Measurements from ENCODE around the gene ANTKMT.

ANTKMT gene

DNA sequence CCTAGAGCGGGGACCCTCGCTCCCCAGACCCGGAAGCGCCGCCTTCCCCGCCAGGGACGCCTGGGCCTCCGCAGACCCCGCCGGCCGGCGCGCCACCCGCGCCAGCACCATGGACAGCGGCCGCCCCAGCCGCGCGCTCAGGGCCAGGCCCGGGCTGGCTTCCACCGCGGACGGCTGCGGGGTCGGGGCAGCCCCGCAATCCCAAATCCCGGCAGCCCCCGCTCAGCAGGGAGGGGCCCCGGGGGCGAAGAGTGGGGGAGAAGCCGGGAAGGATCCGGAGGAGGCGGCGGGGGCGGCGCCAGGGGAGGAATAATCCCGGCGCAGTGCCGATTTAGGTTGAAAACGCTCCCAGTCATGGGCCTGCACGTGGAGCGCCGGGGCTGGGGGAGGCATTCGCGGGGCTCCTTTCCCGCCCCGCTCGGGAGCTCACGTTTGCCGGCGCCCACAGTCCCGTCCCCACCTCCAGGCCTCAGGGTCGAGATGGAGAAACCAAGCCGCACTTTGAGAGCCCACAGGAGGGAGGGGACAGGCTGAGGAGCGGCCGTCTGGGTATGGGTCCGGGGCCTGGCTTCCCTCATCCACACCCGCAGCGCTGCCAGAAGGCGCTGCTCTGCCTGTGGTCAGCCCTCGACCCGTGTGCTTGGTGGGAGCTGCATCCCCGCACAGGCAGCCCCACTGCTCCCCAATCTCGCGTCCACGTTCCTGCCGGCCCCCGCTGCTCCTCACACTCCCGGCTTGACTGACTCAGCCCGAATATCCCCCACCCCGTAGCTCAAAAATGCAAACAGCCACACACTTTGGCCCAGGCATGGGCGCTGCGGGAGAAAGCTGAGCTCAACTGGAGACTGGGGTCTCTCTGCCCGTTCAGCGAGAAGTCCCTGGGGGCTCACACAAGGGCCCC is 20.0 kb upstream of the ANTKMT start:
- DNase-seq (ENCODE audit: low spot score): no peak

DNA sequence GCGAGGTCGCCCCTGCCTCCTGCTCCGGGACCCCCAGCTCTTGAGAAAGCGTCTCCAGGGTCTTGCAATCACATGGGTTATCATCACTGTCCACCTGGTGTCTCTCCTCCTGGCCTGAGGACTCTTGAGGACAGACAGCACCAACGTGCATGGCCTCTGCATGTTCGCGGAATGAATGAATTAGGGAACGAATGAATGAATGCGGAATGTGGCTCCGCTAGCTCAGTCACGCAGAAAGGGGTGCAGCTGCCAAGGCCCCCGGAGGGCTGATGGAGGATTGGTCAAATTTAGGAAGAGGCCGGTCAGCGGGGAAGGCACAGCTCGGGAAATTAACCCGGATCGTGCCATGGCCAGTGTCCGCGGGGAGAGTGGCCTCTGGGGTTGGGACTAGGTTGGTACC is 18.6 kb upstream of the ANTKMT start:
- DNase-seq (ENCODE audit: low spot score): no peak

DNA sequence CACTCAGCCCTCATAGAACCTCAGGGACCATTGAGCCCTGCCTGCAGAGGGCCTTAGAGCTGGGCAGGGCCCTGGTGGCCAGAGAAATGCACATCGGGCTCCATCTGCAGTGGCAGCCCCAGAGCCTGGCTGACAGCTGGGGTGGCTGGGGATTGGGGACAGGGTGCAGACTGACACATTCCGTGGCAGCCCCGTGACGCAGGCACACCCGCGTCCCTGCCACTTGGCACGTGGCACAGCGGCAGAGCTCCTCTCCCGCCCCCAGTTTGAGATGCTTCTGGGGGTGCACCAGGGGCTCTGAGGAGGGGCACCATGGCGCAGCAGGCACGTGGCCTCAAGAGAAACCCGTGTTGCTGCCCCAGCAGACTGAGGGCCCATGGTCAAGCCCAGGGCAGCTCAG is 17.5 kb upstream of the ANTKMT start:
- DNase-seq (ENCODE audit: low spot score): no peak

DNA sequence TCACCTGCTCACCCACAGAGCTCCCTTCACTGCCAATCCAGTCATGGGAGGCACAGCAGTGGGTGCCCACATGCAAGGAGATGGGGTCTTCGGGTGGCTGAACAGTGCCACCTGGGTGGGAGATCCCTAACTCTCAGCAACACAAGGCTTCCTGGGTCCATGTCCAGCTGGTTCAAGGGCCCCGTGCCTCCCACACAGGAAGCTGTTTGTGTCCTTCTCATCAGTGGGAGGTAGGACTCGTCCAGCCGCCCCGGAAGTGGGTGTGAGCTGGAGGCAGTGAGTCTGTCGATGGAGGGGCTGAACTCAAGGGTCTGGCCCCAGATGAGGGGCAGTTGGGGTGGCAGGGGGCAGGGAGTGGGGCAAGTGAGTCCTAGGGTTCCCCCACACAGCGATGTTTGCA is 16.9 kb upstream of the ANTKMT start:
- DNase-seq (ENCODE audit: low spot score): no peak

DNA sequence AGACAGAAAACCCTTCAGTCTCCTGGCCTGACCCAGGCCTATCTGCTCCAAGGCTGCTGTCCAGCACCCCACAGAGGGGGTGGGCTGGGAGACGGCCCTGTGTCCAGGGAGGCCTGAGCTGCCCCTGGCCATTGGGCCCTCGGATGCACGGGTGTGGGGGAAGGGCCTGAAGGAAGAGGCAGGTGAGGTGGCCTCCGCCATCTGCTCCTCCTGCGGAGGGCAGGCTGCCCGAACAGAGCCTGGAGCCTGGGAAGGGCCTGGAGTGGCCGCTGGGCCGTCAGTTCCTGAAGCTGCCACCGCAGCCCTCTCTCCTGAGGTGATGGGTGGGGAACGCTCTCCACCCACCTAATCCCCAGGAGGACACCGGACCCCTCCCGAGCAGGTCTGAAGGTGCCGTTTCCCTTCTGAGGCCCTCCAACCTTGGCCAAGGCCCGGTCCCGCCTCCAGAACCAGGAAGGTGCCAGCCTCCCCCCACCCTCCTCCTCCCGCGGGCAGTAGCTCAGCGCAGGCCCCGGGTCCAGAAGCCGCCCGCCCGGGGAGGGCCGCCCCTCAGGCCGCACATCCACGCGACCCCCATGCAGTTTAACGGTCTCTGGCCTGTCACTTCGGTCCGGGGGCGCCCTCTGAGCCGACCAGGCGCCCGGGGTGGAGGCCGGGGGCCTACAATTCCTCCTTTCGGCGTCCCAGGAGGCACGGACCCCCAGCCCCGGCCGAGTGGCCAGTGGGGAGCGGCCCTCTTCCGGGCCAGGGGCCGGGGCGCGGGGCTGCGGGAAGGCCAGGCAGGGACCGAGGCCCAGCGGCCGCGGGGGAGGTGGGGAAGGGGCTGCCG is 16.2 kb upstream of the ANTKMT start:
- DNase-seq (ENCODE audit: low spot score): no peak

DNA sequence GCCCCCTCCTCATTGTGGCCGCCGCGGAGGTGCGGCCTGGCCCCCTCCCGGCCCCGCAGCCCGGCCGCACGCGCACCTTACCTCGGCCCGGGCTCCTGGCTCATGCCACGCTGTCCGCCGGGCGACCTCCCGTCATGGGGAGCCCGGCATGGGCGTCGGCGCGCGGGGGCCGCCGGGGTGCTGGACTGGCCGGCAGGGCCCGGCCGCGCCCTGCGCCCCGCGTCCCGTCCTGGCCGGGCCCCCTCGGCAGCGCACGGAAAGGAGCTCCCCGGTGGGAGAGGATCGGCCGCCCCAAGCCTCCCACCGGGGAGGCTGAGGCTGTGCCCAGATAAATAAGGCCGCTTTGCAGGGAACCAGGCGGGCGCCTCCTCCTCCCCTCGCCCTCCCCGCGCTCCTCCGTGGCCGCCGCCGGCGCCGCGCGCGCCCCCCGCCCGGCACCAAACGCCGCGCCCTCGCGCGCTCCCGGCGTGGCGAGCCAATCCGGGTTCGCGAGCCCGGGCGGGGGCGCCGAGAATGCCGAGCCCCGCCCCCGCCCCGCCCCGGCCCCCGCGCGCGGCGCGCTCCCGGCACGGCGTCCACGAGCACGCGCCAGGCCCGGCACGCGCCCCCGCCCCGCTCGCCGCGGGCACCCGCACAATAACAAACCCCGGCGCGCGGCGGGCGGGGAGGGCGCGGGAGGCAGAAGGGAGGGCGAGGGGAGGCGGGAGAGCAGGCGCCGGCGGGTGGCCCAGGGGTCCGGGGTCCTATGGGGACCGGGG is 15.3 kb upstream of the ANTKMT start, which contains the start of gene FBXL16:
Gene FBXL16 (minus strand): TSS at position 371 of the 758 bp plus-strand sequence. CDS start 8,396 bp downstream, outside the sequence.
- DNase-seq (ENCODE audit: low spot score): no peak

DNA sequence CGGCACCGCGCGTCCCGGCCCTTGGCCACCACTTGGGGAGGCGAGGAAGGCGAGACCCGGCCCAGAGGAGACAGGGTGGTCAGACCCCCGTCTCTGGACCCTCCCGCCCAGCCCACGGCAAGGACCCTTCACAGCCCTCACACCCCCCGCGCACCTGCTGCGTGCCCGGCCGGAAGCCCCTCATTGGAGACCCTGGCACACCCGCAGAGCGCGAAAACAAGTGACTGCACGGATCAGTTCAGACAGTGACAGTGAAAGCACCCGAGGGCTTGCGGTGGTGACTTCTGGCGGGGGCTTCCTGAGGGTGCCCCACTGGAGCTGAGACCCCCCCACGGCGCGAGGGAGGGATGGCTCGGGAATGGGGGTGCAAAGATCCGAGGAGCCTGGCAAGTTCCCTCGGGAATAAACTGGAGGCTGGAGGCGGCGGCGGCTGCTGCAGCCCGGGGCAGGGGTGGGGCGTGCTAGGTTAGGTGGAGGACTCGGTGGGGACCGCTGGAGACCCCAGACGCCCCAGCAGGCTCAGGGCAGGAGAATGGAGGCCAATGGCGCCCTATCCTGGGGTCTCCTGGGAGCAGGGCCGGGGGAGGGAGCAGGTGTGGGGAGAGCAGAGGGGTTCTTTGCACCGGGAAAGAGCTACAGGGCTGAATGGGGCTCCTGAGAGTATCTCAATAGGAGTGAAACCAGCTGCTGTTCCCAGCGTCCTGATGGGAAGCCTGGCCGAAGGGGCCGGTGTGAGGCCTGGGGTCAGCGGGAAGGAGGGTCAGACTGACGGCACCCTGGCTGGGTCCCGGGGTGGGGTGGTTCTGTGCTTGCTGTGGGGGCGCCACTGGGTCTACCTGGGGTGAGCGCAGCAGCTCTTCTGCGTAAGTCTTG is 14.5 kb upstream of the ANTKMT start:
- no peak for DNase-seq (ENCODE audit: low spot score)

DNA sequence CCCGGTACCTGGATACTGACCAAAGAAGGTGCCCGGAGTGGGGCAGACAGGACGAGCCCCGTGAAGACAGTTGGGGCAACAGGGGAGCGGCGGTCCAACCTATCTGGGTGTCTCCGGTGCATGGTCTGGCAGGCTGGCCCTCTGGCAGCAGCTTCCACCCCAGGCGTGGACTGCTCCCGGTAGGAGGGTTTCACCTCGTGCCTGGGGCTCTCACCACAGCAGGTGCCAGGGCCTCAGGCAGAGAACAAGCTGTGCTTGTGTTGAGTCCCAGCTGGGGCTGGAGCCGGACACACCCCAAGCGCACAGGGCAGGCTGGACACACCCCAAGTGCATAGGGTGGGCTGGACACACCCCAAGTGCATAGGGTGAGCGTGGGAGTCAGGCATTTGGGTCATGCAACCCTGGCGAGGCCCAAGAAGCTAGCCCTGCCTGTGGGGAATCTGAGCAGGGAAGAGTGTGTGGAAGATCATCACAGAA is 13.8 kb upstream of the ANTKMT start:
- DNase-seq (ENCODE audit: low spot score): no peak

DNA sequence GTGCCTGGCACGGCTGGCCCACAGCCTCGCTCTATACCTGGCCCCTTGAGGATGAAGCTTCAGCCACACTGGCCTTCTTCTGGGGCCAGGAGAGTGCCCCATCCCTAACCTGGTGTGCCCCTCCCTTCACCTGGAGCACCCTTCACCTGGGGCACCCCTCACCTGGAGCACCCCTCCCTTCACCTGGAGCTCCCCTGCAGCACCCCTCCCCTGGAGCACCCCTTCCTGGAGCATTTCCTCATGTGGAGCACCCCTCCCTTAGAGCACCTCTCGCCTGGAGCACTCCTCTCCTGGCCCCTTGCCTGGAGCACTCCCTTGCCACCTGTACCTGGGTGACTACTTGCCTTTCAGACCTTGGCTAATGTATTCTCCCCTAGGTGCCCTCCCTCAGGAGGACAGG is 12.9 kb upstream of the ANTKMT start:
- DNase-seq (ENCODE audit: low spot score): no peak

DNA sequence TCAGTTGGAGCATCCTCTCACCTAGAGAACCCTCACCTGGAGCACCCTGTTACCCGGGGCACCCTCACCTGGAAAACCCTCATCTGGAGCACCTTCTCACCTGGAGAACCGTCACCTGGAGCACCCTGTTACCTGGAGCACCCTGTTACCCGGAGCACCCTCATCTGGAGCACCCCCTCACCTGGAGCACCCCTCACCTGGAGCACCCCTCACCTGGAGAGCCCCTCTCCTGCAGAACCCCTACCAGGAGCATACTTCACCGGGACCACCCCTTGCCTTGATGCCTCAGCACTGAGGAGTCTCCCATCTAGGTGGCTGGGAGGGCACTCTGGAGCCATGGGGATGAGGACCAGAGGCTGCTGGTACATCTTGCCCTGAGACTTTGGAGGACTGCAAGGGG is 12.0 kb upstream of the ANTKMT start:
- no peak for DNase-seq (ENCODE audit: low spot score)

DNA sequence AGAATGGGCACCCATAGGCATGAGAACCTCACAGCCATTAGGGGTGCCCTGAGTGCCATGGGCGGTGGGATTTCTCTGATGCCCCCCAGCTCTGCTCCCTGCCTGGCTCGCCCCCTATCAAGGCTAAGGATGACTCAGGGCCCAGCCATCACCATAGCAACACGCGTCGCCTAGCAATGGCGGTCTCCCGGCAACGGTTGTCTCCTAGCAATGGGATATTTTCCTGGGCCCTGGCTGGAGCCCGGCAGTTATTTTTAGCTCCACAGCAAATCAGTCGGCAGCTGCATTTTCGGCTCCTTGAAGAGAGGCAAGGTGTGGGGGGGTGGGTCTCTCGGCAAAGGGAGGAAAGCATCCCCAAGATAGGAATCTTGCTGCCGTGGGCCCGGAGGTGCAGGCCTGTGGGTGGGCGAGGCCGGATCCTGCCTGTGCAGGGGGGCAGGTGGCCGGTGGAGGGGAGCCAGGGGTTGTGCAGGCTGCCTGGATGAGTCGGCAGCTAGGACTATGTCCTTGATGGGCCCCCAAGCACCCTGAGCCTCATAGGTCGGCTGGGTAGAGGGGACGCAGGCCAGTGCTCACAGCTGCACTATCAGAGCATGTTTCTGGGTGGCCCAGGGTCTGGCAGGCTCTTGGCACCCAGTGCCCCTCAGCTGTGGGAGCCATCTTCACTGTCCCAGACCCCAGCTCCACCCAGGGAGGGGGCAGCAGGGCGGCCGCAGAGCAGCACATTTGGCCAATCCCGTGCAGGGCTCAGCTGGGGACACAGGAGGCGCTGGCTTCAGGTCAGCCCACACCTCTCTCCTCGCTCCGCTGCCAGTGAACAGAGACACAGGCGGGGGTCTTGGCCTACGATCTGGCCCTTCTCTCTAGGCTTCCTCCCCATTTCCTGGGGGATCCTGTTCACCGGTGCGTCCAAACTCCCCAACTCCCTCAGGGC is 11.1 kb upstream of the ANTKMT start:
- DNase-seq (ENCODE audit: low spot score): peak; percentile 99

DNA sequence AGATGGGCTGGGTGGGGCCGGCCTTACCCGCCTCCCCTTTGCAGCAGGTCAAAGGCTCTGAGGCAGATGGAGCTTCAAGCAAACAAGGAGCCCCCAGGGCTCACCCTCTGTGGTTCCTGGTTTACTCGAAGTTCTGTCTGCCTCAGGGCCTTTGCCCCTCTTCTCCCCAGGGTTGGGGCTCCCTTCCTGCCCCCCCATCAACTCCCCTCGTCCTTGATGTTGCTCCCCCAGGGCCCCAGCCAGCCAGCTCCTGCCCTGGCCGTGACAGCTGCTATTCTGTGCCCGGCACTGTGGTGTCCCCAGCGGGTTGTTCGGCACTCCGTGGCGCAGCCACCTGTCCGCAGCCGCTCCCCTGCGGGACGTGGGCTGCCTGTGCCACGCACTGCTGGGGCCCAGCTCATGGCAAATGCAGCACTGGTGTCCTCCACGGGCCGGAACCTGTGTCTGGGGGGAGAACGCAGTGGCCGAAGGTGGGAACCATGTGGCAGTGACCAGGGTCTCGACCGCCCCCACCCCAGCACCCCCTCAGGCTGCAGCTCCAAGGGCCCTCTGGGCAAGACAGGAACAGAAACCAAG is 10.4 kb upstream of the ANTKMT start:
- DNase-seq (ENCODE audit: low spot score): no peak

DNA sequence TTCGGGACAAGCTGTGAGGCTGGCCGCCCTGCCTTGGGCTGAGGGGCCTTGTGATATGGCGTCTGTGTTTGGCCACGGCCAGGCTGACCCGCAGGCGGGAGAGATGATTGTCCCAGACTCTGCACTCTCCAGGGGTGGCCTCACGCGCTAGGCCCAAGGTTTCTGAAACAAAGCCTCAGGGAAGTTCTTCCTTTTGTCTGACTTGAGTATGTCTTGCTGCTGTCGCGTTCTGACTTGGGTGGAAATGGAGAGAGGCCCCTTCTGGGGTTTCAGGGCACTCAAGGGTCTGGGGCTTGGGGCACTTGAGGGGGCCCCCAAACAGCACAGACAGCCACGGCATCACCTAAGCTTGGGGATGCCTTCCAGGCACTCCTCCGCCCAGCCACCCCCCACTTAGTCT is 9.9 kb upstream of the ANTKMT start:
- no peak for DNase-seq (ENCODE audit: low spot score)

DNA sequence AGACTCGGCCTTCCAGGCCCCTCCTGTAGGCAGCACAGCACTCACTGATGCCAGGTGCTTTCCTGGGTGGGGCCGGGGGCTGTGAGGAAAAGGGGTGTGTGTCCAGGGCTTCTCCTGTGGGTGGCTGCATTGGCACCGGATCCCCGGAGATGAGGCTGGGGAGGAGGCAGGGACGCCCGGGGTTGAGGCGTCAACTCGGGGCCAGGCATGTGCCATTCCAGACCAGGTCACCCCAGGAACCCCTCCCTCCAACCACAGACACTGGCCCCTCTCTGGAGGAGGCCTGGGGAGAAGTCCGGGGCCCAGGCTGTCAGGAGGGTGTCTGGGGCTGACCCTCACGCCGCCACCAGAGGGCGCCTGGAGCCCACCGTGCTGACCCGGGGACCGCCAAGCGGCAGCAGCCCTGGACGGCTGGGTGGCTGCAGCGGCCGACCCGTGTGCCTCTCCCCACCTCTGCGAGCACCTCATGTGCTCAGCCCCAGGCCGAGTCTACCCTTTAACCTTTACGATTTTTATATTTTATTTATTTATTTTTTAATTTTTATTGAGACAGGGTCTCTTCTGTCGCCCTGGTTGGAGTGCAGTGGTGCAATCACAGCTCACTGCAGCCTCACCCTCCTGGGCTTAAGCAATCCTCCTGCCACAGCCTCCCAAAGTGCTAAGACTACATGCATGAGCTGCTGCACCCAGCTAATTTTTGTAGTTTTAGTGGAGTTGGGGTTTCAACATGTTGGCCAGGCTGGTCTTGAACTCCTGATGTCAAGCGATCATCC is 9.2 kb upstream of the ANTKMT start:
- DNase-seq (ENCODE audit: low spot score): peak; percentile 91

DNA sequence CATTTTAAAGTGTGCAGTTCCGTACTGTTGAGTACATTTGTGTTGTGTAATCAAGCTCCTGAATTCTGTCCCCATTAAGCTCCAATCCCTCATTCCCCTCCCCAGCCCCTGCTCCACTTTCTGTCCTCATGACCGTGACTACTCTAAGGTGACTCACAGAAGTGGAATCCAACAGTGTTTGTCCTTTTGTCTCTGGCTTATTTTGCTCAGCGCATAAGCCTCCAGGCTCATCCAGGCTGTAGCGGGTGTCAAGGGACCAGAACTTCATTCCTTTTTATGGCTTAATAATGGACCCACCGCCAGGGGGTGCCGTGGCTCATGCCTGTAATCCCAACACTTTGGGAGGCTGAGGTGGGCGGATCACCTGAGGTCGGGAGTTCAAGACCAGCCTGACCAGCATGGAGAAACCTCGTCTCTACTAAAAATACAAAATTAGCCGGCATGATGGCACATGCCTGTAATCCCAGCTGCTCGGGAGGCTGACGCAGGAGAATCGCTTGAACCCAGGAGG is 8.2 kb upstream of the ANTKMT start:
- peak; percentile 96 for DNase-seq (ENCODE audit: low spot score)

DNA sequence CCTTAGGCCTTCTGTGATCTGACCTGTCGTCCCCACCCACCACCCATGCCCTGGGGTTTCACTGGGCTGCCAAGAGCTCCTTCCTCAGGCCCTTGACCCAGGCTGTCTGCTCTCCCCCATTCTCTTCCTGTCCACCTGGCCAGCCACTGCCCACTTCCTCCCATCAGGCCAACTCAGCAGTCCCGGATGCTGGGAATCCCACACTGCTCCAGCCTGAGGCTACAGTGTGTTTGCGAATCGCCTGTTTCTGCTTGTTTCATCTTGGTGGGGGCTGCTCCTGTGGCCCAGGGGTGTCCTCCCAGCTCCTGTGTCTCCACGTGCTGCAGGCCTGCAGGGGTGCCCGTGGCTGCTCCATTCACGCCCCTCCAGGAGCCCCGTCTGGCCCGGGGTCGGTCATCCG is 6.9 kb upstream of the ANTKMT start:
- DNase-seq (ENCODE audit: low spot score): no peak

DNA sequence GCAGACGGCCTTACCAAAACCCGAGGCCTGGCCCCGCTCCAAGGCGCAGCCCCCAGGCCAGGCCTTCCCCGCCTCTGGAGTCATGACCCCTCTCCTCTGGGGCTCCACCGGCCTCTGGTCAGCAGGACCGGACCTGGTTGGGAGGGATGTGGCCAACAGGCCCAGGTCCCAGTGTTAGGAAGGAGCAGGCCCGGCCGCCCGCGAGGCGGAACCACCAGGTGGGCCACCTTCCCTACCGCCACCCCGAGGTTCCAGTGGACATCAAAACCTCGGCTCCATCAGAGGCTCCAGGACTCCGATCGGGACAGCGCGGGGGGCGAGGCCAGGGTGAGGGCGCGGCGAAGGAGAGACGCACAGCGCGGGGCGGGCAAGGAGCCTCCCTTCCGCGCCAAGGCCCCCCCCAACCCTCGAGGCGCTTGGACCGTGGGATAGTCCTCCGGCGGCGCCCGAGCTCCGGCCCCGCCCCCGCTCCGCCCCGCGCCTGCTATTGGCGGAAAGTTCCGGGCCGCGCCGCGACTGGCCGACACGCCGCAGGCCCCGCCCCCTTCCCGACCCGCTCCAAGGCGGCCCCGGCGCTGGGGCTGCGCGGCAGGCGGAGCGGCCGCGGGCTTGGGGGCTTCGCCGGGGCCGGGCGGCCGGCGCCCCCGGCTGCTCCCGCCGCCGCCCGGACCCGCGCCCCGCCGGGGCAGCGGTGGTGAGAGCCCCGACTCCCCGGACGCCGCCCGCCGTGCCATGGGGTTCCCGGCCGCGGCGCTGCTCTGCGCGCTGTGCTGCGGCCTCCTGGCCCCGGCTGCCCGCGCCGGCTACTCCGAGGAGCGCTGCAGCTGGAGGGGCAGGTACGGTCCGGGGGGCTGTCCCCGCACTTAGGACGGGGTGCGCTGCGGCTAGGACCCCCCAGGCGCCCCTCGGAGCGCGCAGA is 6.1 kb upstream of the ANTKMT start, which contains the start of gene METRN:
Gene METRN (plus strand): TSS at position 561 of the 919 bp plus-strand sequence. CDS start 172 bp downstream, at position 733.
- DNase-seq (ENCODE audit: low spot score): peak; percentile 96

All from hepatic stellate cell (primary cell).